Neutrophil (primary cell): ENCODE measurements around the gene DNAH3.
"Not testable (repeated sequence)": the region's sequence is repeated elsewhere in the genome, so short reads cannot be mapped to it uniquely, and the experiment has no call there.

Source experiments
- H3K27ac ChIP-seq: fragments of 200-600 bp; sonication (generic); 2 replicates; pipeline ENCODE4 v1.5.1; 2016; ENCODE audit warnings: mild to moderate bottlenecking, moderate library complexity
- H3K27me3 ChIP-seq: fragments of 200-600 bp; sonication (generic); 2 replicates; pipeline ENCODE4 v1.6.0; 2016; ENCODE audit warnings: mild to moderate bottlenecking
- H3K36me3 ChIP-seq: fragments of 200-600 bp; sonication (generic); 2 replicates; pipeline ENCODE4 v1.5.1; 2017
- H3K4me1 ChIP-seq, 2 experiments: fragments of 200-600 bp in 1 of 2; sonication (generic) in 1 of 2; 1 replicate in 1 of 2; 2 replicates in 1 of 2; pipeline versions ENCODE4 v1.5.1 to v1.6.1; 2013 to 2016; ENCODE audit warnings: low read depth in 1 of 2, low read length in 1 of 2, mild to moderate bottlenecking in 1 of 2, moderate library complexity in 1 of 2; ENCODE audit not compliant: control insufficient read depth in 1 of 2, insufficient read depth in 1 of 2
- H3K4me3 ChIP-seq, 2 experiments: fragments of 200-600 bp in 1 of 2; sonication (generic) in 1 of 2; 1 replicate in 1 of 2; 2 replicates in 1 of 2; pipeline ENCODE4 v1.5.1; 2013 to 2016; ENCODE audit warnings: low read depth in 1 of 2, low read length in 1 of 2, mild to moderate bottlenecking in 1 of 2, moderate library complexity in 1 of 2
- H3K9me3 ChIP-seq: fragments of 200-600 bp; sonication (generic); 2 replicates; pipeline ENCODE4 v1.5.1; 2016
- CTCF ChIP-seq: fragments of 200-600 bp; sonication (generic); IDR thresholded peaks from 2 replicates; pipeline ENCODE4 v1.5.1; 2016; ENCODE audit warnings: antibody characterized with exemption

Gene DNAH3

GRCh38 chr16:21101631-21102420 is 48.8 kb downstream of the DNAH3 start:
- H3K4me3 ChIP-seq: no peak overlapping the region
- TF ChIP-seq CTCF: no peak
- H3K27ac ChIP-seq: no peak overlapping the region

DNA sequence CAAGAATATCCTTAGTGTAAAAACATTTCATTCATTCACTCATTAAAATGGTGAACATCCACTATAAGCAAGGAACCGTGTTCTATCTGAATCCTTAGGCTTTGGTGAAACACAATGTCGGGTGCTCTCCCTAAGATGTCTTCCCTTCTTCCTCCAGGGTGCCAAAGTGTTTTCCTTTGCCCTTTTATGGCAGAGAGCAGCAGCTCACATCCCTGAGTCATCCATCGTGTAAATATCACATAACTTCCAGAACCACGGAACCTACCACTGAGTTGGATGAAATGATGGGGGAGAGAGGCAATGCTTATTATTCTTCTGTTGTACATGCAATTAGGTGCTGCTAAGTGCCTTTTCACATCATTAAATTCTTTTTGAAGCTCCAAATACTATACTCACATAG is 50.2 kb downstream of the DNAH3 start:
- no peaks in the 10 kb centered on the region for H3K9me3 ChIP-seq
- no peak for TF ChIP-seq CTCF
- H3K4me3 ChIP-seq: no peak overlapping the region
- H3K36me3 ChIP-seq: no peaks in the 10 kb centered on the region
- H3K27me3 ChIP-seq: peaks cover 37% of the 10 kb centered on the region
- no peaks in the 10 kb centered on the region for H3K4me1 ChIP-seq
- H3K27ac ChIP-seq: no peak overlapping the region

More at GRCh38 chr16:21101631-21102420, 48.8 kb downstream of the DNAH3 start:
- no peaks in the 10 kb centered on the region for H3K9me3 ChIP-seq
- no peaks in the 10 kb centered on the region for H3K4me1 ChIP-seq
- peaks cover 31% of the 10 kb centered on the region for H3K27me3 ChIP-seq
- no peaks in the 10 kb centered on the region for H3K36me3 ChIP-seq

- Histone ChIP-seq H3K9me3 (no peaks in the 10 kb centered on the region), H3K4me3 (no peak overlapping the region), H3K36me3 (no peaks in the 10 kb centered on the region), H3K27me3 (peaks cover 18% of the 10 kb centered on the region), H3K27ac (no peak overlapping the region), H3K4me1 (no peaks in the 10 kb centered on the region)
- TF ChIP-seq CTCF: no peak
These were observed 53.5 kb downstream of the DNAH3 start for GRCh38 chr16:21097151-21097550.

- H3K4me1 ChIP-seq, H3K27ac ChIP-seq, H3K9me3 ChIP-seq, H3K4me3 ChIP-seq, H3K36me3 ChIP-seq: not testable (repeated sequence)
- H3K27me3 ChIP-seq: peaks cover 18% of the 10 kb centered on the region
These were observed 55.9 kb downstream of the DNAH3 start for GRCh38 chr16:21094719-21095118.

- Histone ChIP-seq H3K27ac (no peak overlapping the region), H3K4me3 (no peak overlapping the region), H3K9me3 (no peaks in the 10 kb centered on the region), H3K27me3 (peaks cover 17% of the 10 kb centered on the region), H3K36me3 (no peaks in the 10 kb centered on the region), H3K4me1 (no peaks in the 10 kb centered on the region)
- TF ChIP-seq CTCF: no peak
These were observed 57.7 kb downstream of the DNAH3 start for GRCh38 chr16:21092951-21093350.

DNA sequence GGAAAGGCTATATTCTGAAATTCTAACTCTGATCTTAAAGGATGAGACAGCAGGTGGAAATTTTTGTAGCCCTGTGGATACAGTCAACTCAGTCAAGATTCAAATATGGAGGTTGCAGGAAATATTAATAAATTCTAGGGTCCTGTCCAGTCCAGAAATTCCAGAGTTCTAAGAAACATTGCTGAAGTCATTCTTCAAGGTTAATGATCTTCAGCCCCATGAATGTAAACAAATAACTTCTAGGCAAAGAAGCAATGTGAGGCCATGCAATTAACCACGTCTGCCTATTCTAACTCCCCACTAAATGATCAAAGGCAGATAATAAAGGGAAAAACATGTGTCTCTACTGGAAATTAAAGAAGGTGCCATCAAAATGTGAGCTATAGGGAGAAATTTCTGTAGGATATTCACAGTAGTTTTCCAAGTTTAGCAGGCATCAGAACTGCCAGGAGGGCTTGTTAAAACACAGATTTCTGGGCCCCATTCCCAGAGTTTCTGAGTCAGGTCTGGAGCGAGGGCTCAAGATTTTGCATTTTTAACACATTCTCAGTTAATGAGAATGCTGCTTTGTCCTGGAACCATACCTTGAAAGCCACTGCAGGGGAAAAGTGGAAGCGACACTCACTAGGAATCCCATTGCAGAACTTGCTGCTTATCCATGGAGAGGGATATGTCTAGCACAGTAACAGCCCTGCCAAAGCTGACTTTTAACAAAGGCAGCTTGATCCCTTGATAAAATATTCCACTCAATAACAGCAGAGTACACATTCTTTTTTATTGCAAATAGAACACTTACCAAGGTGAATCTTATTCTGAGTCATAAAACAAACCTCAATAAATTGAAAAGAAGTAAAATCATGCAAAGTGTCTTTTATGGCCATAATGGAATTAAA is 61.8 kb downstream of the DNAH3 start:
- Histone ChIP-seq H3K36me3 (no peaks in the 10 kb centered on the region), H3K27me3 (no peaks in the 10 kb centered on the region), H3K27ac (no peak overlapping the region), H3K4me1 (no peaks in the 10 kb centered on the region), H3K4me3 (no peak overlapping the region), H3K9me3 (no peaks in the 10 kb centered on the region)
- TF ChIP-seq CTCF: no peak
